HepG2 (cell line): Measurements from ENCODE around the gene FAM171A2. TPM values are rescaled to one million over a fixed set of nuclear protein-coding genes. Genes with fewer than 3 reads are reported as not detected.

Experiments
- ARNT ChIP-seq: fragments of 450-650 bp; IDR thresholded peaks from 2 replicates; pipeline ENCODE4 v1.6.1; 2017
- CAMTA2 ChIP-seq: sonication (generic); formaldehyde crosslinking; IDR thresholded peaks from 2 replicates; pipeline ENCODE4 v1.4.0; 2020; ENCODE audit warnings: mild to moderate bottlenecking, missing genetic modification reagents, borderline replicate concordance
- CCAR2 ChIP-seq: fragments of 200-400 bp; formaldehyde crosslinking; optimal IDR thresholded peaks from 2 replicates; pipeline ENCODE3; 2018; ENCODE audit warnings: low read depth, mild to moderate bottlenecking, low read length, moderate library complexity
- E2F1 ChIP-seq: sonication (generic); formaldehyde crosslinking; IDR thresholded peaks from 2 replicates; pipeline ENCODE4 v1.5.0; 2020; ENCODE audit warnings: missing genetic modification reagents
- ELF4 ChIP-seq: sonication (generic); formaldehyde crosslinking; IDR thresholded peaks from 2 replicates; pipeline ENCODE4 v1.5.0; 2020; ENCODE audit warnings: missing genetic modification reagents, mild to moderate bottlenecking, moderate library complexity, borderline replicate concordance
- GABPB1 ChIP-seq: IDR thresholded peaks from 2 replicates; pipeline ENCODE4 v1.6.1; 2016; ENCODE audit warnings: mild to moderate bottlenecking, missing genetic modification reagents, moderate library complexity, missing compliant biosample characterization
- MIXL1 ChIP-seq: IDR thresholded peaks from 2 replicates; pipeline ENCODE4 v1.6.1; 2016
- RCOR2 ChIP-seq: IDR thresholded peaks from 2 replicates; pipeline ENCODE4 v1.6.1; 2016; ENCODE audit warnings: missing biosample characterization, missing genetic modification reagents
- SMARCC2 ChIP-seq: fragments of 450-650 bp; IDR thresholded peaks from 2 replicates; pipeline ENCODE4 v1.6.1; 2017; ENCODE audit warnings: antibody characterized with exemption, mild to moderate bottlenecking
- SPEN ChIP-seq: sonication (generic); formaldehyde crosslinking; IDR thresholded peaks from 2 replicates; pipeline ENCODE4 v1.5.1; 2020; ENCODE audit warnings: low read depth, mild to moderate bottlenecking, missing genetic modification reagents
- SRY ChIP-seq: sonication (generic); formaldehyde crosslinking; IDR thresholded peaks from 2 replicates; pipeline ENCODE4 v1.8.0; 2022; ENCODE audit warnings: mild to moderate bottlenecking, missing genetic modification reagents
- TFDP2 ChIP-seq: sonication (generic); formaldehyde crosslinking; IDR thresholded peaks from 2 replicates; pipeline ENCODE4 v1.4.0; 2020; ENCODE audit warnings: missing genetic modification reagents
- ZBTB42 ChIP-seq: sonication (generic); formaldehyde crosslinking; IDR thresholded peaks from 2 replicates; pipeline ENCODE4 v1.5.0; 2020; ENCODE audit warnings: mild to moderate bottlenecking, missing genetic modification reagents
- ZBTB8A ChIP-seq: sonication (generic); formaldehyde crosslinking; IDR thresholded peaks from 2 replicates; pipeline ENCODE4 v1.4.0; 2020; ENCODE audit warnings: mild to moderate bottlenecking, low read depth, missing genetic modification reagents, borderline replicate concordance
- ZFP1 ChIP-seq: IDR thresholded peaks from 2 replicates; pipeline ENCODE4 v1.6.1; 2016
- ZFP37 ChIP-seq: sonication (generic); formaldehyde crosslinking; IDR thresholded peaks from 2 replicates; pipeline ENCODE4 v1.4.0; 2020; ENCODE audit warnings: missing genetic modification reagents, borderline replicate concordance
- ZFYVE20 ChIP-seq: sonication (generic); formaldehyde crosslinking; IDR thresholded peaks from 2 replicates; pipeline ENCODE4 v1.8.0; 2023; ENCODE audit warnings: low read depth, mild to moderate bottlenecking, moderate library complexity, missing genetic modification reagents, borderline replicate concordance
- ZNF142 ChIP-seq: sonication (generic); formaldehyde crosslinking; IDR thresholded peaks from 2 replicates; pipeline ENCODE4 v1.4.0; 2020; ENCODE audit warnings: missing genetic modification reagents
- ZNF264 ChIP-seq: sonication (generic); formaldehyde crosslinking; IDR thresholded peaks from 2 replicates; pipeline ENCODE4 v1.4.0; 2020; ENCODE audit warnings: missing genetic modification reagents
- ZNF530 ChIP-seq: sonication (generic); formaldehyde crosslinking; IDR thresholded peaks from 2 replicates; pipeline ENCODE4 v1.5.0; 2020; ENCODE audit warnings: low read depth, mild to moderate bottlenecking, missing genetic modification reagents
- ZSCAN21 ChIP-seq: sonication (generic); formaldehyde crosslinking; IDR thresholded peaks from 2 replicates; pipeline ENCODE4 v1.8.0; 2022; ENCODE audit warnings: mild to moderate bottlenecking, missing genetic modification reagents, moderate library complexity, borderline replicate concordance
- polyA plus RNA-seq, 8 experiments: library from polyadenylated mRNA; depleted of rRNA in 3 of 8; stranded (reverse) in 7 of 8; unstranded in 1 of 8; fragments of >200 nt; fragmentation: Illumina TruSeq in 4 of 8; extraction: Trizol in 4 of 8; gene quantifications; 2 replicates each; pipeline versions ENCODE4 v1.2.1 to v1.2.3, GENCODE V29; 2011 to 2016; ENCODE audit warnings: low read depth in 4 of 8, missing spikeins in 1 of 8, mixed read lengths in 1 of 8; ENCODE audit not compliant: insufficient read depth in 1 of 8
- total RNA-seq, 5 experiments: library from RNA; depleted of rRNA; stranded (reverse); fragments of >200 nt; fragmentation: Illumina TruSeq; extraction: Trizol; gene quantifications; 2 replicates each; pipeline ENCODE4 v1.2.3, GENCODE V29; 2016; ENCODE audit warnings: low read depth in 1 of 5

Gene FAM171A2
- total and polyA plus RNA-seq, 2 of the 13 experiments (the other 11 are each of a cell fraction or from before 2014, with no cell fraction given) = 1.8 to 3.6 TPM

- TF ChIP-seq TFDP2 (CRISPR knock-in tag) (peak; percentile 76; the same call in 1 of the 2 replicates), ZNF264 (CRISPR knock-in tag) (no peak), GABPB1 (no peak), ELF4 (CRISPR knock-in tag) (no peak), ZNF530 (CRISPR knock-in tag) (no peak), SRY (peak; percentile 43; the same call in 1 of the 2 replicates), ZFP1 (CRISPR knock-in tag) (no peak), ZNF142 (peak; percentile 26; the same call in 1 of the 2 replicates), RCOR2 (CRISPR knock-in tag) (no peak), ARNT (no peak), ZBTB42 (CRISPR knock-in tag) (no peak), ZSCAN21 (CRISPR knock-in tag) (peak; percentile 71; the same call in 1 of the 2 replicates), CCAR2 (no peak), SPEN (CRISPR knock-in tag) (peak; percentile 36; the same call in 1 of the 2 replicates), ZBTB8A (CRISPR knock-in tag) (no peak), E2F1 (CRISPR knock-in tag) (no peak), SMARCC2 (no peak), MIXL1 (no peak), ZFYVE20 (CRISPR knock-in tag) (no peak), CAMTA2 (no peak), ZFP37 (no peak)
These were observed at the start of gene FAM171A2 (continued) for GRCh38 chr17:44363613-44364159.
